ENCODE data around the gene TYW5.

- TF ChIP-seq CTCF (IDR thresholded peaks at IDR 0.05; ENCODE audit: low read depth, low read length, poor library complexity, severe bottlenecking), result no peak
- TF ChIP-seq EZH2phosphoT487 (IDR thresholded peaks at IDR 0.05; ENCODE audit: borderline replicate concordance, low read length), result no peak
These were observed 24.1 kb upstream of the TYW5 start for GRCh38 chr2:199979398-199979797.
